HG03045 (cell line): ENCODE results near the gene DNAJC15.
"Not testable (repeated sequence)": the region's sequence is repeated elsewhere in the genome, so short reads cannot be mapped to it uniquely, and the experiment has no call there.

ENCODE experiments used
- ATAC-seq: cut with Tn5 transposase; IDR thresholded peaks from one replicate; pipeline ENCODE4 v1.9.1; 2021; ENCODE audit warnings: mild to moderate bottlenecking, moderate library complexity; ENCODE audit not compliant: unreplicated experiment

The DNAJC15 gene

GRCh38 chr13:43042410-43042921 lies 19.1 kb downstream of the DNAJC15 start:
- ATAC-seq, result no peak

DNA sequence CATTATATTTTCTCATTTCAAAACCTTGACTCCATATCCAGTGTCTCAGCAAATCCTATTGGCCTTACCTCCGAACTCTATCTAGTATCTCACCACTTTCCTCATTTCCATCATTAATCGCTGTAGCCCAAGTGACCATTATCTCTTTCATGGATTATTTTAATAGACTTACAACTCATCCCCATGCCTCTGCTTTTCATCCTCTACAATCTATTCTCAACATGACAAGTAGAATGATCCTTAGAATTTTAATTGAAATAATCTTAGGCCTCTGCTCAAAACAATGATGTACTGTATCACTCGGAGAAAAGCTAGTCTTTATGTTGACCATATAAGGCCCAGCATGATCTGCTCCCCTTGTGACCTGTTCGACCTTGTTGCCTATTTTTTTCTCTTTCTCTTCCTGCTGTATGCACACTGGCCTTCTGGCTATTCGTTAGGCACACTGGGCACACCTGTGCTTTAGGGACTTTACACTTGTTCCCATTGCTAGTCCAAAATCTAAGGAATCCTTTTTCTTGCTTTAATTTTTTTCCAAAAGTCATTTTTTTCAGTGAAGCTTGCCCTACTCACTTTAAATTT lies 21.4 kb downstream of the DNAJC15 start:
- no peak for ATAC-seq

DNA sequence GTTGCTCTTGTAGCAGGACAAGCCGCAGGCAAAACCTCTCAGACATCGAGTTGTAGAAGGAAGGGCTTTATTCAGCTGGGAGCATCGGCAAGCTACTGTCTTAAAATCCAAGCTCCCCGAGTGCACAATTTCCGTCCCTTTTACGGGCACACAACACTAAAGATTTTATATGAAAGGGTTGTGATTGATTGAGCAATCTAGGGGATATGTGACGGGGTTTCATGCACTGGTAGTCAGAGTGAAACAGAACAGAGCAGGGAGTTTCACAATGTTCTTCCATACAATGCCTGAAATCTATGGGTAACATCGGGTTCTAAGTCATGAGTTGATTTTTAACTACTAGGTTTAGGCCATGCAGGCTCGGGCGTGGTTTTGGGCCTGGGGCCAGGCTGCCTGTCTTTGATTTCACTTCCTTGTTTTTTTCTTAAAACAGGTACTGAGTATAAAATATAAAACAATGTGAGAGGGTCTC lies 22.0 kb downstream of the DNAJC15 start:
- not testable (repeated sequence) for ATAC-seq

GRCh38 chr13:43046259-43046658 lies 22.9 kb downstream of the DNAJC15 start:
- no peak for ATAC-seq

GRCh38 chr13:43054803-43055802 lies 31.7 kb downstream of the DNAJC15 start:
- no peak for ATAC-seq

DNA sequence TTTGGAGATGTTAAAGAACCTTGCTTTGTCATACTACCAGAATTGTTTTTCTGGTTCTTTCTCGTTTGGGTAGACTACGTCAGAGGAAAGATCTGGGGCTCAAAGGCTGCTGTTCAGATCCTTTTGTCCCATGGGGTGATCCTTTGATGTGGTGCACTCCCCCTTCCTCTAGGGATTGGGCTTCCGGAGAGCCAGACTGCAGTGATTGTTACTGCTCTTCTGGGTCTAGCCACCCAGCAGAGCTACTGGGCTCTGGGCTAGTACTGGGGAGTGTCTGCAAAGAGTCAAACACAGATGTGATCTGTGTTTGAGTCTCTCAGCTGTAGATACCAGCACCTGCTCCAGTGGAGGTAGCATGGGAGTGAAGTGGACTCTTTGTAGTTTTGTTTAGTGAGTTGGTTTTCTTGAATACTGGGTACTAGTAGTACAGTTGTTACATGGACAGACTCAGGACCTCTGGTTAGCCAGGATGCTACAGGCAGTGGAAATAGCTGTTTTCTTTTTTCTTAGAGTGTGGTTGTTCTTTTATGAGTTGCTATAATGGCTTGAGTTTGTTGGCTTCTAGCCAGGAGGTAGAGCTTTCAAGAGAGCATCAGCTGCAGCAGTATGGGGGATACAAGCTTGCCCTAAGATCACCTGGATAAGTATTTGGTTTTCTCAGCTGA lies 34.4 kb downstream of the DNAJC15 start:
- peak; percentile 53 for ATAC-seq

DNA sequence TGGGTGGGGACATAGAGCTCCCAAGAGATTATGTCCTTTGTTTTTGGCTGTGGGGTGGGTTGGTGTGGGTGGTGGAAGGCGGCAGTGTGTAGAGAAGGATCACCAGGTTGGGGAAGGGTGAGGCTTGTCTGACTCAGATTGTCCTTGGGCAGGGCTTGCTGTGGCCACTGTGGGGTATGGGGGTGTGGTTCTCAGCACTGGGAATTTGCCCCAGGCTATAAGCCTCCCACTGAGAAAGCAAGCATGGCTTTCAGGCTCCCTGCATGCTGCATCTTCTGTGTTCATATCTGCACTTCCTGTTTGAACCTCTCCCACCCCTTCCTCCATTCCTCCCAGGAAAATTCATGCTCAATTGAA lies 34.9 kb downstream of the DNAJC15 start:
- ATAC-seq, result peak; percentile 40

DNA sequence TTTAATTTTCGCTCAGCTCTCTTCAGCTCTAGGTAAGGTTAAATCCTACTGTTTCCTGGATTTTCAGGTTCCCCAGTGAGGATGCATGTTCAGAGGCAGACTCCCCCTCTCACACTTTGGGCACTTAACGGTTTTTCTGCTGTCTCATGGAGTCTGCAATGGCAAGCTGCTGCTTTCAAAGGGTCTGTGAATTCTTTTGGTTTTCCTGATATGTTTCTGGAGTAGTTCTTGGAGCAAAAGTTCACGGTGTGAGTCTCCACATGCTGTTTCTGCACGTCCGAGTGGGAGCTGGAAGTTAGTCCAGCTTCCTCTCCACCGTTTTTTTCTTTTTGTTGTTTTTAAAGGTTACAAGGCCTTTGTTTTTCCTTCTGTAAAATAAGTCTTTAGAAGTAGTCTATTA lies 35.4 kb downstream of the DNAJC15 start:
- no peak for ATAC-seq

DNA sequence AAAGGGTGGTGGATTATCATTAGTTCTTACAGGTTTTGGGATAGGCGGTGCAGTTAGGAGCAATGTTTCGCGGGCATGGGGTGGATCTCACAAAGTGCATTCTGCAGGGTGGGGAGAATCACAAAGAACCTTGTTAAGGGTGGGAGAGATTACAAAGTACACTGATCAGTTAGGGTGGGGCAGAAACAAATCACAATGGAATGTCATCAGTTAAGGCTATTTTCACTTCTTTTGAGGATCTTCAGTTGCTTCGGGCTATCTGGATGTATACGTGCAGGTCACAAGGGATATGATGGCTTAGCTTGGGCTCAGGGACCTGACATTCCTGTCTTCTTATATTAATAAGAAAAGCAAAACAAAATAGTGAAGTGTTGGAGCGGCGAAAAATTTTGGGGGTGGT lies 36.4 kb downstream of the DNAJC15 start:
- not testable (repeated sequence) for ATAC-seq

DNA sequence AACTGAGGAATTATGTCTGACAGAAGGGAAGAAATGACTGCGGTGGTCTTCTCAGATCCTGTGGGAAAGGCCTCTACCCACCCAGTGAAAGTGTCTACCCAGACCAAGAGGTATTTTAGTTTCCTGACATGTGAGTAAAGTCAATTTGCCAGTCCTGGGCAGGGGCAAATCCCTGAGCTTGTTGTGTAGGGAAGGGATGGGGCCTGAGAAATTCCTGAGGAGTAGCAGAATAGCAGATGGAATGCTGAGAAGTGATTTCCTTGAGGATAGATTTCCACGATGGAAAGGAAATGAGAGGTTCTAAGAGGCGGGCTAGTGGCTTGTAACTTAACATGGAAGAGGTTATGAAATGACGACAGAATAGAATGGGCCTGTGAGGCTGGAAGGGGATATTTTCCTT lies 37.4 kb downstream of the DNAJC15 start:
- ATAC-seq, result not testable (repeated sequence)

DNA sequence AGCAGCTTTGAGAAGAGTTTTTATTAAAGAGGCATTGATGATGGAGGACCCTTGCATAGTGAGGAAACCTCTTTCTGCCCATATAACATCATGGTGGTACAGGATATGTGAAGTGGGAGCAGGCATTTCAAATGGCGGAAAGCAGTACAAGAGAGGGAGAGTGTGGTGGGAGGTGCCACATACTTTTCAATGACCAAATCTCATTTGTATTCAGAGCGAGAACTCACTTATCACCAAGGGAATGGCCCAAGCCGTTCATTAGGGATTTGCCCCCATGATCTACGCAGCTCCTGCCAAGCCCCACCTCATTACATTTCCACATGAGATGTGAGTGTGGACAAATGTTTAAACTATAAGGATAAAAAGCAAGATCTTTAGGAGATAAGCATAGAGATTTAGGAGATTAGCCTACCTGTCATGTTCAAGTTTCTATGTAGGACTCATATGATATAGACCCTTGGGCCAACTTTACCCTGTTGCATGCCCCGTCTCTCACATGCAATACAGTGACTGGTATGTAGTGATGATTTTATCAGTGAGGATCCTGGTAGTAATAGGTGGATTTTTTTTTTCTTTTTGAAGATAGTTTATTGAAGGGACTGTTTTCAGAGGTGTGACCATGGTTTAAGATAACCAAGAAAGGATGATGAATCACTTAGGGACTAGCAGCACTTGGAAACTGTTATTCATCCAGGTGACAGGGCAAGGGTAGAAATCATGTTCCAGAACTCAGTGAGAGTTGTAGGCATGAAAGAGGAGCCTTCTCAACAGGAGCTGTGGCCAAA lies 38.3 kb downstream of the DNAJC15 start:
- ATAC-seq, result no peak

DNA sequence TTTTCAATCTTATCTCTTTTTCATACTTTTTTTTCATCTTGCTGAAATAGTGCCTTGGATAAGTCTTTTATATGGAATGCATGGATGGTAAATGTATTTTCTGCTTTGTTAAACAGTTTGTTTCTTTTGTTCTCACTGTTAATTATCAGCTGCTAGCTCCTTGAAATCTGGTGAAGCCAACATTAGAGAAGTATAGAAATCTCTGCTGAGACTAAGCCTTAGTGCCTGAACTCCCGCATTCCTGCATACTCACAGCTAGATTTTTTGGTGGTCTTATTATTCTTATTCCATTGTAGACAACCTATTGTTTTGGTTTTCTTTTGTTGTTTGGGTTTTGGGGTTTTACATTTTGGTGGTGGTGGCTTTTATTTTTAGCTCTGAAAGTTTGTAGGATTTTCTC lies 48.4 kb downstream of the DNAJC15 start:
- ATAC-seq, result no peak

DNA sequence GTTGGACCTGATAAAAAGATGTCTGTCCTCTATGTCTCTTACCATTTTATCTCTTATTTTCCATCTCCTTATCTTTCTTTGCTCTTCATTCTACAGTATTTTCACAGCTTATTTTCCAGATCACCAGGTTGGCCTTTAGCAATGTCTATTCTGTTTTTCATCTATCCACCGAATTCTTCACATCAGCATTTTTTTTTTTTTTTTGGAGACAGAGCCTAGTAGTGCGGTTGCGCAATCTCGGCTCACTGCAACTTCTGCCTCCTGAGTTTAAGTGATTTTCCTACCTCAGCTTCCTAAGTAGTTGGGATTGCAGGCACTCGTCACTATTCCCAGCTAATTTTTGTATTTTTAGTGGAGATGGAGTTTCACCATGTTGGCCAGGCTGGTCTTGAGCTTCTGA lies 49.0 kb downstream of the DNAJC15 start:
- ATAC-seq, result no peak

DNA sequence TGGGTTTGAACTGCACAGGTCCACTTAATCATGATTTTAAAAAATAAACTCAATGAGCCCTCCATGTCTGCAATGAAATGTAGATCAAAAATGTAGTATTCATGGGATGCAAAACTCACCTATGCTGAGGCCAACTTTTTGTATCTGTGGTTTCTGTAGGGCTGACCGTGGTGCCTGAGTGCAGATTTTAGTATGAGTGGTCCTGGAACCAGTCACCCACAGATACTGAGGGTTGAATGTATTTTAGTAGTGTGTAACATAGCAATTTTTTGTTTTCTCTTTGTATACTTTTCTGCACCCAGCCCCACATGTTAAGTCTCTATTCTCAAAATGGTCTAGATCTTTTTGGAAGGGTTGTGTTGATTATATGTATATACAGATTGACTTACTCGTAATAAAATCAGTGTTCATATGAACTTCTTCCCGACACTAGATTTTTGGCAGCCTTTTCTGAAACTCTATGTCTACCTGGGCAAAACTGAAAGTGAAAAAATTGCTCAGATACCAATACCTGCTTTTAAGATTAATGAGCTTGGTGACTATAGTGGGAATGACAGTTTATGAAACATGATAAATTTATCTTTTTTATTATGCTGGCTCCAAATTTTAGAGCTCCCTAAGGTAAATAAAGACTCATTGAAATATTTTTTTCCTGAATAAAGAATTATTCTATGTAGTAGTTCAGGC lies 51.6 kb downstream of the DNAJC15 start:
- ATAC-seq, result peak; percentile 75

- ATAC-seq, result not testable (repeated sequence)
Observed at GRCh38 chr13:43075511-43075902, 52.1 kb downstream of the DNAJC15 start.

GRCh38 chr13:43077046-43077445 lies 53.7 kb downstream of the DNAJC15 start:
- ATAC-seq, result no peak

DNA sequence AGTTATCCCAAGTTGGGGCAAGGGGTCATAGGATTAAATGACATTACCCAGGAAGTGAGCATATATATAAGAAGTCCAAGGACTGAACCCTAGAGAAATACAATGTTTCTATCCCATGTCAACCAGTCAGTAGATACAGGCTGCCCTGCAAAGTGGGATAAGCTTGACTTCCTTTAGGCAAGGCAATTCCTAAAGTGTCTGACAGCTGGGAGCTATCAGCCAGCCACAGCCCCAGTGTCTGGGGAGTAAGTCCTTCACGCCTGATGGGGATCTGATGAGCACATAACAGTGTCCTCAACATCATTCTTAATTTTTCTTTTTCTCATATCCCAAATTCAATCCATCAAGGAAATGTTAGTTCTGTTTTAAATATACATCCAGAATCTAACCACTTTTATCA lies 54.1 kb downstream of the DNAJC15 start:
- ATAC-seq, result no peak

GRCh38 chr13:43077906-43078305 lies 54.5 kb downstream of the DNAJC15 start:
- ATAC-seq, result no peak

GRCh38 chr13:43078399-43078798 lies 55.0 kb downstream of the DNAJC15 start:
- ATAC-seq, result no peak

GRCh38 chr13:43079392-43079931 lies 56.1 kb downstream of the DNAJC15 start:
- no peak for ATAC-seq
